Liver (tissue), 3 donors: ENCODE results near the gene GOT2.

ENCODE experiments used
- ATF3 ChIP-seq: IDR thresholded peaks from 2 replicates; pipeline ENCODE4 v1.6.1; 2016; ENCODE audit warnings: antibody characterized with exemption
- CTCF ChIP-seq: fragments of 150-350 bp; IDR thresholded peaks from 2 replicates; pipeline ENCODE4 v1.5.1; 2017; ENCODE audit warnings: improper control_type of control experiment, low read depth, low read length; ENCODE audit not compliant: missing input control
- EGR1 ChIP-seq, 2 donors: IDR thresholded peaks; 2 replicates each; pipeline ENCODE4 v1.6.1; 2016 to 2018; ENCODE audit warnings: antibody characterized with exemption in 2 of 2, low read depth in 2 of 2
- FOXA1 ChIP-seq: IDR thresholded peaks from 2 replicates; pipeline ENCODE4 v1.6.1; 2016; ENCODE audit warnings: antibody characterized with exemption
- JUND ChIP-seq, 2 donors: IDR thresholded peaks; 2 replicates each; pipeline ENCODE4 v1.6.1; 2016; ENCODE audit warnings: antibody characterized with exemption in 2 of 2
- MAX ChIP-seq: IDR thresholded peaks from 2 replicates; pipeline ENCODE4 v1.6.1; 2016; ENCODE audit warnings: antibody characterized with exemption
- NR2F2 ChIP-seq: IDR thresholded peaks from 2 replicates; pipeline ENCODE4 v1.6.1; 2016; ENCODE audit warnings: antibody characterized with exemption
- RAD21 ChIP-seq, 2 donors: IDR thresholded peaks; 2 replicates each; pipeline ENCODE4 v1.6.1; 2016; ENCODE audit warnings: antibody characterized with exemption in 2 of 2, mild to moderate bottlenecking in 2 of 2
- REST ChIP-seq: IDR thresholded peaks from 2 replicates; pipeline ENCODE4 v1.6.1; 2016; ENCODE audit warnings: antibody characterized with exemption, mild to moderate bottlenecking
- RXRA ChIP-seq, 2 donors: IDR thresholded peaks; 2 replicates each; pipeline ENCODE4 v1.6.1; 2017 to 2018; ENCODE audit warnings: antibody characterized with exemption in 2 of 2, mild to moderate bottlenecking in 1 of 2
- SP1 ChIP-seq: IDR thresholded peaks from 2 replicates; pipeline ENCODE4 v1.6.1; 2018; ENCODE audit warnings: antibody characterized with exemption, mild to moderate bottlenecking
- TAF1 ChIP-seq: conservative IDR thresholded peaks from 2 replicates; pipeline ENCODE4 v1.6.1; 2016; ENCODE audit warnings: antibody characterized with exemption, mild to moderate bottlenecking
- YY1 ChIP-seq: IDR thresholded peaks from 2 replicates; pipeline ENCODE4 v1.6.1; 2016; ENCODE audit warnings: antibody characterized with exemption, mild to moderate bottlenecking
- ZBTB33 ChIP-seq: IDR thresholded peaks from 2 replicates; pipeline ENCODE4 v1.6.1; 2016; ENCODE audit warnings: antibody characterized with exemption
- donor health status: healthy.
- donor health status: healthy.

- TF ChIP-seq CTCF (no peak), TAF1 (no peak), FOXA1 (no peak), RAD21 (IDR thresholded peaks at IDR 0.05) (no peak), ZBTB33 (no peak), ATF3 (no peak), REST (no peak), RXRA (IDR thresholded peaks at IDR 0.05) (no peak), NR2F2 (no peak), SP1 (no peak), JUND (IDR thresholded peaks at IDR 0.05) (no peak), MAX (no peak), YY1 (no peak), EGR1 (IDR thresholded peaks at IDR 0.05; ENCODE audit: low read depth in 2 of 2) (no peak)
Observed at GRCh38 chr16:58713742-58714141, 20.4 kb downstream of the GOT2 start.
